ENCODE results near the gene SLC35C1.
A peak's percentile ranks its signal among the peaks of the same experiment; 100 is the strongest.
"Not testable (repeated sequence)": the region's sequence is repeated elsewhere in the genome, so short reads cannot be mapped to it uniquely, and the experiment has no call there.

The SLC35C1 gene

GRCh38 chr11:45791524-45791923 lies 13.4 kb upstream of the SLC35C1 start:
- DNase-seq = no peak

DNA sequence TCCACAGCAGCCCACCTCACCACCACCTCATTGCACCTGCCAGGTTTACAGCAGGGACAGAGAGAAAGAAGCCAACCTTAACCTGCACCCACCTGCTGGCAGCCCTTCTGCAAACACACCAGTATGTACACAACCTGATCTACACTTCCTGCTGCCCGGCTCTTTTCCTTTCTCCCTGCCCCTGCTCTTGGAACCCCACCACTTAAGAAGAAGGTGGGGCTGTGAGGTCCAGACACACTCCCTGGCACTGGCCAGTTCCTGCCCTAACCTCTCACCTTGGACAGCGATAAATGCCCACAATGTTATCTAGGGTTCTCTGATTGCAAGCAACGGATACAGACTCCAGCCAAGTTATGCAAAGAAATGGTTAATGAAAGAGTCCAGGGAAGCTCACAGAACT lies 10.8 kb upstream of the SLC35C1 start:
- no peak for DNase-seq

- DNase-seq = no peak
These were observed 9.6 kb upstream of the SLC35C1 start for GRCh38 chr11:45795379-45795778.

DNA sequence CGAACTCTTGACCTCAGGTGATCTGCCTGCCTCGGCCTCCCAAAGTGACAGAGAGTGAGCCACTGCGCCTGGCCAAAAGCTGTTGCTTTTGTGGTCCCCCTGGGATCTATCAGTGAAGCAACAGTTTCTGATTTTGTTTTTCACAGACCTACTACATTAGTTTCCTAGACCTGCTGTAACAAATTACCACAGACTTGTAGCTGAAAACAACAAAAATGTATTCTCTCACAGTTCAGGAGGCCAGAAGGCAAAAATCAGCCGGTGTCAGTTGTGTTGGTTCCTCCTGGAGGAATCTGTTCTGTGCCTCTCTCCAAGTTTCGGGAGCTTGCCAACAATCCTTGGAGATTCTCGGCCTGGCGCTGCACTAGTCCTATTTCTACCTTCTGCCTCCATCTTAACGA lies 8.5 kb upstream of the SLC35C1 start:
- no peak for DNase-seq

DNA sequence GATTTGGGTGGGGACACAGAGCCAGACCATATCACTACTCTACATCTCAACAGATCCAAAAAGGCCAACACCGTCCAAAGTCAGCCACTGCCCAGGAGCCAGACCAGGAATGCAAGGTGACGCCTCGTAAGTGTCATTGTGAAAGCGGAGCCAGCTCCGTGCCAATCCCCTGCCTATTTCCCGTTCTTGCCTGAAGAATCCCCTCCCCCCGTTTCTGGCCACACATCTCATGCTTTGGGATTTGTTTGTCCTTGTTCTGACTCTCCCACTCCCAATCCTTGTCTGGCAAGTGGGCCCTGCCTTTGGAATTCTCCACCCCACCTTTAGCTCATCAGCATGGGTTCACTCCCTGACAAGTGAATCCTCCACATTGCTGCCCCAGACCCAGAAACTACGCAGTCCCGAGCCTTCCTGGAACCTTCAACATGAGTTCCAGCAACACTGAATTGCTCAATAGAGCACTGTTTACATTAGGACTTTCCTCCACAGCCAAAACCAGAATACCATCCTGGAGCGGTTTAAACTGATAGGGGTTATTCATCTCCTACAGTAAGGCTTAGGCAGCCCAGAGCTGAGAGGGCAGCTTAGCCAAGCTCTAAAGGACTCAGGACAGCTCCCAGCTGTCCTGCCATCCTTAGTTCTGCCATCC lies 6.0 kb upstream of the SLC35C1 start:
- DNase-seq = no peak

- no peak for DNase-seq
These were observed 5.4 kb upstream of the SLC35C1 start for GRCh38 chr11:45799562-45799961.

- no peak for DNase-seq
These were observed 4.7 kb upstream of the SLC35C1 start for GRCh38 chr11:45800261-45800660.

DNA sequence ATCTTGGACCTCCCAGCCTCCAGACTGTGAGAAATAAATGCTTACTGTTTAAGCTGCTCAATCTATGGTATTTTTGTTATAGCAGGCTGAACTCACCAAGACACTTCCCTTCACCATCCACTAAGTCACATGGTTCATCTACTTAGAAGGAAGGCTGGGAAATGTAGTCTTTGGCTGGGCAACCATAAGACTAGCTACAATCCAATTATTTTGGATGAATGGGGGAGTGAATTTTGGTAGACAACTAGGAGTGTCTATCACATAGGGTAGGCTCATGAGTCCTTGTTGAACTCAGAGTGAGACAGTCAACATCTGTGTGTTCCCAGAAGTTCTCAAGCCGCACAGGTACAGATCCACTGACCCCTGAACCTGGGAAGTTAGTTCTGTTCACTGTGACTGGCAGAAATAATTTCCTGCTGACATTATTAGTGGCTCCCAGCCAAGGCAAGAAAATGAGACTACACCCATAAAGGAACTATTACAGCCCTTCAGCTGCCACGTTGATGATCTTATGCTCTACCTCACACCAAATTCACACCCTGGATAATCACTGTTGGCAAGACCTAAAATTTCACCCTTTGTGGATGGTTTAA lies 3.1 kb upstream of the SLC35C1 start:
- no peak for DNase-seq

GRCh38 chr11:45802531-45803317 lies 2.2 kb upstream of the SLC35C1 start:
- no peak for DNase-seq

- peak; percentile 43 for DNase-seq
These were observed 783 bp upstream of the SLC35C1 start for GRCh38 chr11:45803971-45804760.

DNA sequence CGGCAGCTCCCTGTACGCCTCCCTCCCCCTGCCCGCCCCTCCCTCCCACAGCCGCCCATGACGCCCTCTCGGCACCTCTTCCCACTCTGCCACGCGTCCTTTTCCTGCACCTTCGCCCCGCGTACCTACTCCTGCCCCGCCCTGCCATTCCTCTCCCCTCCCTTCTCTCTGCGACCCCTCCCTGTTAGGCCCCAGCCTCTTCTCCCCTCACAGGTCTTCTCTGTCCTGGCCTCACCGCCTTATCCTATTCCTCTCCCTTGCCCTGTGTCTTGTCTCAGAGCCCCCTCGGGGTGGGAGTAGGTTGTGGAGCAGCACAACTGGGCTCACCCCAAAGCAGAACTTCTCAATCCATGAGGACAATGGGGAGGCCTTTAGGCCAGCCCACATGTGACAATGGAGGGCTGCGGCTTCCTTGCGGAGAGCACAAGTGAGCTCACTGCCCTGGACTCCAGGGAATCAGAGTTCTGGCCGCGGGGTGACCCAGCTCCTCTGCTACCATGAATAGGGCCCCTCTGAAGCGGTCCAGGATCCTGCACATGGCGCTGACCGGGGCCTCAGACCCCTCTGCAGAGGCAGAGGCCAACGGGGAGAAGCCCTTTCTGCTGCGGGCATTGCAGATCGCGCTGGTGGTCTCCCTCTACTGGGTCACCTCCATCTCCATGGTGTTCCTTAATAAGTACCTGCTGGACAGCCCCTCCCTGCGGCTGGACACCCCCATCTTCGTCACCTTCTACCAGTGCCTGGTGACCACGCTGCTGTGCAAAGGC lies 539 bp downstream of the SLC35C1 start:
- peak; percentile 56 for DNase-seq

DNA sequence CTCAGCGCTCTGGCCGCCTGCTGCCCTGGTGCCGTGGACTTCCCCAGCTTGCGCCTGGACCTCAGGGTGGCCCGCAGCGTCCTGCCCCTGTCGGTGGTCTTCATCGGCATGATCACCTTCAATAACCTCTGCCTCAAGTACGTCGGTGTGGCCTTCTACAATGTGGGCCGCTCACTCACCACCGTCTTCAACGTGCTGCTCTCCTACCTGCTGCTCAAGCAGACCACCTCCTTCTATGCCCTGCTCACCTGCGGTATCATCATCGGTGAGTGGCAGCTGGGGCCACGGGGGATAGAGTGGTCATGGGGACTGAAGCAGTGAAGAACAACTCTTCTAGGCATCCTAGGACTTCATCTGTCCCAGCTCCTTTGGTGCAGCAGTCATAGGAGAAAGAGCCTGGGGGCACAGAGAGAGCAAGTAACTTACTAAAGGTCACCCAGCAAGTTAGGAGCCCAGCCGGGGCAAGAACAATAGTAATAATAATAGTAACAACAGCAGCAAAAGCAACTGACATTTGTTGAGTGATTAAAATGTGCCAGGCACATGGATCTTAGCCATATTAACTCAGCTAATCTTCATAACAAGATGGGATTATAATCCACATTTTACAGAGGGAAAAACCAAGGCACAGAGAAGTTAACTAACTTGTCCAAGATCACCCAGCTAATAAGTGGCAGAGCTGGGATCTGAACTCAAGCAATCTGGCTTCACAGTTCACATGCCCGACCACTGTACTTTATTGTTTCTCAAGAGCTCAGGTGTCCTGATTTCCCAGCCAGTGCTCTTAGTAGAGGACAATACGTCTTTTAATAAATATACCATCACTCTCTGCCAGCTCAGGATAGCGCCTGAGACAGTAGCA lies 1.4 kb downstream of the SLC35C1 start:
- DNase-seq = no peak

- no peak for DNase-seq
These were observed 2.2 kb downstream of the SLC35C1 start for GRCh38 chr11:45806937-45807791.

GRCh38 chr11:45807792-45808238 lies 2.9 kb downstream of the SLC35C1 start:
- DNase-seq = no peak

DNA sequence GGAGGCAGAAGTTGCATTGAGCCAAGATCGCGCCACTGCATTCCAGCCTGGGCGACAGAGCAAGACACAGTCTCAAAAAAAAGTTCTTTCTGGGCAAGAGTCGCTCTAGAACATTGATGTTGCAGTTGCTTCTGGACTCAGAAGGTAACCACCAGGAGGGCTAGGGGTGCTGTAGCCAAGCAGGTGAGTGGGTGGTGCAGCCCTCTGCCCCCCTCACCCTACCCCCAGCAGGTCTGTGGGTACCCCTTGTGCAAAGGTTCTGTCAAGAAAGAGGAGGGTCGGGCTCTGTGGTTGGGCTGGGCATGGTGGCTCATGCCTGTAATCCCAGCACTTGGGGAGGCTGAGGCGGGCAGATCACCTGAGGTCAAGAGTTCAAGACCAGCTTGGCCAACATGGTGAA lies 3.5 kb downstream of the SLC35C1 start:
- DNase-seq = not testable (repeated sequence)

DNA sequence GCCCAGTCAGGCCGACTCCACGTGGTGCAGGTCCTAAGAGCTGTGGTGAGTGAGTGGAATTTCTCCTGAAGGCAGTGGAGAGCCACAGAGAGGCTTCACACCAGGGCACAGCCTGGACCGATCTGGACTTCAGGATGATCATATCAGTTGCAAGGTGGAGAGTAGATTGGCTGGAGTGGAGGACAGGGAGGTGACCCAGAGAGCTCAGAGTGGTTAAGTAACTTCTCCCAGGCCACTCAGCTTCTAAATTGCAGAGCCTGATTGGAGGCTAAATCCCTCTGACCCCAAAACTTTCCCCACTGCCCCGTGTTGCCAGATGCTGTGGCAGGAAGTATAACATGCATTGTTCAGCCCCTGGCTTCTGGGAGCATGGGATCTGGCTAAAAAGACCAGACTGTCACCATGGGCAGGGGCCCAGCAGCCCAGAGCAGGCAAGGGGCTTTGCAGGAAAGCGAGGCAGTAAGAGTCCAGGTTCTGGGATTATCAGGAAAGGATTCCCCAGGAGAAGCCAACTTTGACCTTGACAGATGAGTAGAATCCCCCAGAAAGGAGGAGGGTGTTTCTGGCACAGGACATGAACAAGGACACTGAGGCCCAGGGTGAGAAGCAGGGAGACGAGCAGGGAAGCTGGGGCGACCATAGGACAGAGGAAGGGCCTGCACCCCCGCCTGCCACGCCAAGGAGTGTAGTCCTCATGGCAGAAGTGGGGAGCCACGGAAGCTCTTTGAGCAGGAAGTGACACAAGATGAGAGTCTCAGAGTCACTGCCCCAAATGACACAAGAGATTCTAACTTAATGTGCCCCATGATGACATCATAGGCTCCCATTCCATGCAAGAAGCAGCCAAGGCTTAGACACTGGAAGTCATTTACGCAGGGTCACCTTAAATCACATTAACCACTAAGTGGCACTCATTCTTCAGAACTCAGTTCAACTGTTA lies 4.8 kb downstream of the SLC35C1 start:
- no peak for DNase-seq

- DNase-seq = no peak
These were observed 5.6 kb downstream of the SLC35C1 start for GRCh38 chr11:45810431-45811108.

GRCh38 chr11:45811109-45811435 lies 6.1 kb downstream of the SLC35C1 start:
- DNase-seq = no peak
